Right hindlimb (tissue), 1 donor: Measurements from ENCODE around the gene OLAH.
"Not testable (repeated sequence)": the region's sequence is repeated elsewhere in the genome, so short reads cannot be mapped to it uniquely, and the experiment has no call there.

ENCODE experiments used
- DNase-seq: peaks from one replicate; pipeline ENCODE4 v3.0.0-alpha.2; 2018

The OLAH gene

GRCh38 chr10:15043674-15044073 is at the start of gene OLAH:
Gene OLAH (plus strand): TSS chr10:15043943. CDS start chr10:15047289, 3,346 bp downstream.
- no peak for DNase-seq

DNA sequence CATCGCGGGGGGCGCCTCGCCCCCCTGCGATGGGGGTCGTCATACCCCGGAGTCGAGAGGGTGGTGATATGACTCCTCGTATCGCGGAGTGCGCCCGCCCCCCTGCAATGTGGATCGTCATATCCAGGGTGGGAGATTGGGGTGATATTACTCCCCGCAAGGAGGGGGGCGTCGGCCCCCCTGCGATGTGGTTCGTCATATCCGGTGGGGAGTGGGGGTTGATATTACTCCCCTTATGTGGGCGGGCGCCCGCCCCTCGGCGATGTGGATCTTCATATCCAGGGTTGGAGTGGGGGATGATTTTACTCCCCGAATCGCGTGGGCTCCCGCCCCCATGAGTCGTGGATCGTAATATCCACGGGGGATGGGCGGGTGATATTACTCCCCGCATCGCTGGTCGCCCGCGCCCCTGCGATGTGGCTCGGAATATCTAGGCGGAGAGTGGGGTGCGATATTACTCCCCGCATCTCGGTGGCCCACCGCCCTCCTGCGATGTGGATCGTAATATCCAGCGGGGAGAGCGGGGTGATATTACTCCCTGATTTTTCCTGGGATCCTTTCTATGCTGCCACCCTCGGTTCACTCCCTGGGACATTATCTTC is 47.7 kb upstream of the OLAH start:
- peak; percentile 22 for DNase-seq

DNA sequence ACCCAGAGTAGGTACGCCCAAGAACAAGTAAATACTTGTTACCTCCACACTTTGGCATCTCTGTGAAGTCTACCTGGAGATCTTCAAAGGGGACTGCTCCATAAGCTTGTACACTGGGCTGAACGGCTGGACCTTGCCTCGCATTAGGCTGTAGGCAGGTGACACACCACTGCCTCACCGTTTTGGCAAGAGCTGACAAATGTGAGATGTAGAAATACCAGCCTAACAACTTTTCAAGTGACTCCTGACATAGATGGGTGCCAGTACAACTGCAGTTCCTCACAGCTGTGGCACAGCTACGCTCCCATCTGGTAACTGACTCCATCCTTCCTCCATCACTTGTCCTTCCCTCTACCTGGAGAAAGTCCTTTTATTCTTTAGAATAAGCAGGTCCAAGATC is 30.2 kb upstream of the OLAH start:
- not testable (repeated sequence) for DNase-seq

- DNase-seq, result no peak
These were observed 28.3 kb upstream of the OLAH start for GRCh38 chr10:15015451-15015850.

GRCh38 chr10:15020966-15021365 is 22.8 kb upstream of the OLAH start:
- DNase-seq, result not testable (repeated sequence)

DNA sequence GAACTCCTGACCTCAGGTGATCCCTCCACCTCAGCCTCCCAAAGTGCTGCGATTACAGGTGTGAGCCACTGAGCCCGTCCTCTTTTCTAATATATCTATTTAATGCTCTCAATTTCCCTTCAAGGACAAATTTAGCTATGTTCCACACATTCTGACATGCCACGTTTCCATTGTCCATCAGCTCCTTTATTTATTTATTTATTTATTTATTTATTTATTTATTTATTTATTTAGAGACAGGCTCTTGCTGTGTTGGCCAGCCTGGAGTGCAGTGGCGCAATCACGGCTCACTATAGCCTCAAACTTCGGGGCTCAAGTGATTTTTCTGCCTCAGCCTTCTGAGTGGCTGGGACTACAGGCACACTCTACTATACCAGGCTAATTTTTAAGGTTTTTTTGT is 20.7 kb upstream of the OLAH start:
- not testable (repeated sequence) for DNase-seq

DNA sequence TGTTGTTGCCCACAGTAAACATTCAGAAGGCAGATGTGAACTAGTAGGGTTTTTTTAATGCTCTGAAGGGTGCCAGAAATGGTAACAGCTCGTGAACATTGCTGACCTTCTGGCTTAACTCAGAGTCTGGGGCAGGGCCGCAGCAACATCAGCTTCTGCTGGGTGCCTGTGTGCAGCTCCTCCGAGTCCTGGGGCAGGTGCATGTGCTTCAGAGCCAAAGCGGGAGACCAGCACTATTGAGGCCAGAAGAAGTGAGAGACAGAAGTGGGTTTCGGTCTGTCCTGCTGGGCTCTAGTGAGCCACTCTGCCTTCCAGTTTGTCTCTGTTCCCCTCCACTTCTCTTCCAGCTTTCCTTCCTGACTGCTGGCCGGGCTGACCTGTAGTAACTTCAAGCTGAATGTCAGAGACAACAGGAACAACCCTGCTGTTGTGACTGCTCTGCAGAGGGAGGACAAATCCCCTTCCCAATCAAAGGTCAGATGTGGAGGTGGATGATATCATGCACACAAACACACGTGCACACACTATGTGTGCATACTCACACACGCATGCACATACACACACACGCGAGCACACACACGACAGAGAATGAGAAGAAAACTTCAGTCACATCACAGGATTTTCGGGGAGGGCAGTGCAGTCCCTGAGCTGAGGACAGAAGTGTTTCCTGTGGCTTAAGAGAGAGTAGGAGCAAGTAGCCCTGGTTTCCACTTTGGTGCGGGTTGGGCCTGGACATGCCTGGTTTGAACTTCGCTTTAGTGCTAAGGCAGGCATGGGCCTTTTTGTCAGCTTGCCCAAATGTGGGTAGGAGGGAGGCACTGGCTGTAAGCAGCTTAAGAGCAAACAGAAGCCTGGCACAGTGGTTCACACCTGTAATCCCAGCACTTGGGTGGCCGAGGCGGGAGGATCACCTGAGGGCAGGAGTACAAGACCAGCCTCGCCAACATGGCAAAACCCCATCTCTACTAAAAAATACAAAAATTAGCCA is 19.4 kb upstream of the OLAH start:
- DNase-seq, result not testable (repeated sequence)

GRCh38 chr10:15025040-15025439 is 18.7 kb upstream of the OLAH start:
- not testable (repeated sequence) for DNase-seq

GRCh38 chr10:15027741-15028140 is 16.0 kb upstream of the OLAH start:
- DNase-seq, result no peak

- DNase-seq, result no peak
These were observed 8.1 kb upstream of the OLAH start for GRCh38 chr10:15035385-15036301.

DNA sequence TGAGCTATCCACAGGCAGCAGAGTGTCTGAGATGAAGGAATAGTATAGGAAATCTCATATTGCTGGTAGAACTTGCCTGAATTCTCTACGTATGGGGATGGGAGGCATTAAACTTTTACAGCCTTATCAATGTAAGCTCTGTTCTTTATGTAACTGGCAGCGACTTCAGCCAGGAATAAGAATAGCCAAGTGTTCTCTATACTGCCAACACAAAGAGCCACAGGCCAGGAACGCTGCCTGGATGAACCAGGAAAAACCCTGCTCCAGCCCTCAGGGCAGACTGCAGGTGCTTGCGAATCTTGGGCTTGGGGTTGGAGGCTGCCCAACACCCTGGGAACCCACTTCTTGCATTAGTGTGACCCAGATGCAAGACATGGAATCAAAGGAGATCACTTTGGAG is 6.1 kb upstream of the OLAH start:
- no peak for DNase-seq

DNA sequence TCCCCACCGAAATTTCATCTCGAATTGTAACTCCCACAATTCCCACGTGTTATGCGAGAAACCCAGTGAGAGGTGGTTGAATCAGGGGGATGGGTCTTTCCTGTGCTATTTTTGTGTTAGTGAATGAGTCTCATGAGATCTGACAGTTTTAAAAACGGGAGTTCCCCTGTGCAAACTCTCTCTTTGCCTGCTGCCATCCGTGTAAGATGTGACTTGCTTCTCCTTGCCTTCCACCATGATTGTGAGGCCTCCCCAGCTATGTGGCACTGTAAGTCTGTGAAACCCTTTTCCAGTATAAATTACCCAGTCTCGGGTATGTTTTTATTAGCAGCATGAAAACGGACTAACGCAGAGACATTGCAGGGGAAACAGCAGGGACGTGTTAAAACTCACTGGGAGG is 5.3 kb upstream of the OLAH start:
- DNase-seq, result no peak

GRCh38 chr10:15045380-15045779 is 1.6 kb downstream of the OLAH start:
- no peak for DNase-seq

DNA sequence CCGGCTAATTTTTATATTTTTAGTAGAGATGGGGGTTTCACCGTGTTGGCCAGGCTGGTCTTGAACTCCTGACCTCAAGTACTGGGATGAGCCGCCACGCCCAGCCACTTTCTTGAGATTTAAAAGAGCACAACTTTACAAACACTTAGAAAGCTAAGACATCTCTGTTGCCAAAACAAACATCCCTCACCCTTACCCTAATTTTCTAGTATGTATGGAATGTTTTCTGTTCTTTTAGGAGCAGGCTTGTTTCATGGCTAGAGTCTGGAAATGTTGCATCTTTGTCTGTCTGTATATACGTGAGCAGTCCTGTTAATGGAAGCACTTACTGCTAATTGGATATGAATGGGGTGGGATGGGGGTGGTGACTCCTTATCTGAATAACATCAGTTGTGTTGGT is 2.9 kb downstream of the OLAH start:
- no peak for DNase-seq

DNA sequence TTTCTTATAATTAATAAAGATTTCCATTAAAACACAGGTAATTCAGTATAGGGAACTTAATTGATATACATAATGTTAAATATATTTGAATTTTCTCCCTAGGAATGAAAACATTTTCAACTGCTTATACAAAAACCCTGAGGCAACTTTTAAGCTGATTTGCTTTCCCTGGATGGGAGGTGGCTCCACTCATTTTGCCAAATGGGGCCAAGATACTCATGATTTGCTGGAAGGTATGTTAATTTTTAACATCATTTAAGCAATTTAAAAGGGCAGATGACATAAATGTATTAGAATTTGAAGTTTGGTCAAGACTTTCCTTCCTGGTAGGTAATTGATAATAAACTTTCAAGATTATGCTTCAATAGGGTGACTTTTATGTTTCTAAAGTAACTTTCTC is 5.8 kb downstream of the OLAH start:
- DNase-seq, result no peak

DNA sequence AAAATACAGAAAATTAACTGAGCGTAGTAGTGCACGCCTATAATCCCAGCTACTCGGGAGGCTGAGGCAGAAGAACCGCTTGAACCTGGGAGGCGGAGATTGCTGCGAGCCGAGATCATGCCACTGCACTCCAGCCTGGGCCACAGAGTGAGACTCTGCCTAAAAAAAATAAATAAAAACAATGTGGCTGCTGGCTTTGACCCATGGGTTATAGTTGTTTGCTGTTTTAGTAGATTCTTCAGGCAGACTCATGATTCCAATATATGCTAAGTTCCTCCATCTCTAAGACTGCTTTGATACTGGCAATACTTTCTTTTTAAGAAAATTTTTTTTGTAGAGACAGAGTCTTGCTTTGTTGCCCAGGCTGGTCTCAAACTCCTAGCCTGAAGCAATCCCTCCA is 8.4 kb downstream of the OLAH start:
- DNase-seq, result no peak

DNA sequence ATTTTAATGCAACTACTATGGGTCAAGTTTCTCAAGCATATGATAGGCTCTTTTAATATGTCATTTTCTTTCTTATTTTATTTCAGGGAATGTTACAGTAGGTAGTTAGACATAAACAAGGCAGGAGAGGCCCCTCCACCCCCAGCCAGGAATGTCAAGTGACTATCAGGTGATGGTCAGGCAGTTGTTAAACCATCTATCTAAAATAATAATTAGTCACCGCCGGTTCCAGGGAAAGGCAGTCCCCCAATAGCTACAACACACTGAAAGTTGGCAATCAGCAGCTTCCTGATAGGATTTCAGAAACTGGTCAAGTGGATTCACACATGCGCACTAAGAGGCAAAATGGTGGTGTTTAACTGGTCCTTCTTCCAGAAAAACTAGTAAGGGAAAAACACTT is 9.3 kb downstream of the OLAH start:
- no peak for DNase-seq

DNA sequence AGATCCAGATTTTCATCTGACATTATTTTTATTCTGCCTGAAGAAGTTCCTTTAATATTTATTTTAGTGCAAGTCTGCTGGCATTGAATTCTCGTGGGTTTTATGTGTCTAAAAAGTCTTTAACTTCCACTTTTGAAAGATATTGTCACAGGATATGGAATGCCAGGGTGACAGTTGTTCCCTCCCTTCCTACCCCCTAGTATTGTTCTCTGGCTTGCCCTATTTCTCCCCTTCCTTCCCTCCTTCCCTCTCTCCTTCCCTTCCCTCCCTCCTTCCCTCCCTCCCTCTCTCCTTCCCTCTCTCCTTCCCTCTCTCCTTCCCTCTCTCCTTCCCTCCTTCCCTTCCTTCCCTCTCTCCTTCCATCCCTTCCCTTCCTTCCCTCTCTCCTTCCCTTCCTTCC is 14.9 kb downstream of the OLAH start:
- DNase-seq, result no peak

GRCh38 chr10:15059914-15060313 is 16.2 kb downstream of the OLAH start:
- no peak for DNase-seq

DNA sequence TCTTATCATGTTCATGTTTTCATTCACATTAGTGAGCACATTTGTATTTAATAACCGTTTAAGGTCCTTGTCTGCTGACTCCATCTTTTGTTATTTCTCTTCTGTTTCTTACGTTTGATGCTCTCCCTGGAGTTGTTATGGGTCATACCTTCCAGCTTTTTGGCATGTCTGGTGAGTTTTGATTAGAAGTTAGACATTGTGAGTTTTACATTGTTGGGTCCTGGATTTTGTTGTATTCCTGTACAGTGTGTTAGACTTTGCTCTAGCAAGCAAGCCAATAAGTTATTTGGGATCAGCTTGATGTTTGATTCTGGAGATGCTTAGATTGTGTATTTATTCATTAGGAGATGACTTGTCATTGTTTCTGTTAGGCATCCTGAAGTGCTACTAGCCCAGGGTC is 16.9 kb downstream of the OLAH start:
- no peak for DNase-seq

- DNase-seq, result no peak
These were observed 23.4 kb downstream of the OLAH start for GRCh38 chr10:15067154-15067553.

DNA sequence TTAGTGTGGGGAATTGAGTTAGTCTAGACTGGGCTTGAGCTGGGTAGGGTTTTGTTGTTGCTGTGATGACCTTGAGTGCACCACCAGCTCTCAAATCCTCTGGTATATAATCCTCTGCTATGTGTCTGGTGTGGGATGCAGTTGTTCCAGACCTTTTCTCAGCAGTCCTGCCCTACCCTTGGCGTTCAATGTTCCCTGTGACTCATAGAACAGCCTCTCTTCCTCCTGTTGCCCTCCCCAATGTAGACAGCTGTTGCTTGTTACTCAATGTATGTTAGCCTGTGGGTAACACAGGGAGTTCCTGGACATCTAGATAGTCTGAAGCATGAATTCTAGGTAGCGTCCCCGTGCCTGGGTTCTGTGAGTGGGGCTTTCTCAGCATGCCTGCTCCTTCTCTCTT is 25.1 kb downstream of the OLAH start:
- peak; percentile 28 for DNase-seq

- no peak for DNase-seq
These were observed 25.5 kb downstream of the OLAH start for GRCh38 chr10:15069230-15069629.
